PFSK-1 (cell line): ENCODE results near the gene TM9SF2.

Source experiments
- FOXP2 ChIP-seq: optimal IDR thresholded peaks from 2 replicates; pipeline ENCODE3; 2011; ENCODE audit warnings: borderline replicate concordance, control low read depth, inconsistent platforms; ENCODE audit not compliant: insufficient read depth; ENCODE audit errors: extremely low read length, extremely low read depth
- POLR2AphosphoS5 ChIP-seq: IDR thresholded peaks from 2 replicates; pipeline ENCODE4 v1.6.1; 2012; ENCODE audit warnings: low read depth, mild to moderate bottlenecking, control low read depth, low read length, moderate library complexity
- REST ChIP-seq, 2 experiments: IDR thresholded peaks; 2 replicates each; pipeline versions ENCODE4 v1.6.1 to v1.8.0; 2011 to 2012; ENCODE audit warnings: low read depth in 2 of 2, low read length in 2 of 2, control low read depth in 1 of 2, inconsistent platforms in 1 of 2, mild to moderate bottlenecking in 1 of 2, moderate library complexity in 1 of 2; ENCODE audit not compliant: insufficient read depth in 1 of 2
- SIN3A ChIP-seq: IDR thresholded peaks from 2 replicates; pipeline ENCODE4 v1.6.1; 2012; ENCODE audit warnings: mild to moderate bottlenecking, low read length, moderate library complexity, borderline replicate concordance; ENCODE audit not compliant: insufficient read depth
- TAF1 ChIP-seq: IDR thresholded peaks from 2 replicates; pipeline ENCODE4 v1.6.1; 2012; ENCODE audit warnings: low read length, control low read depth, borderline replicate concordance; ENCODE audit not compliant: insufficient read depth

TM9SF2 gene

DNA sequence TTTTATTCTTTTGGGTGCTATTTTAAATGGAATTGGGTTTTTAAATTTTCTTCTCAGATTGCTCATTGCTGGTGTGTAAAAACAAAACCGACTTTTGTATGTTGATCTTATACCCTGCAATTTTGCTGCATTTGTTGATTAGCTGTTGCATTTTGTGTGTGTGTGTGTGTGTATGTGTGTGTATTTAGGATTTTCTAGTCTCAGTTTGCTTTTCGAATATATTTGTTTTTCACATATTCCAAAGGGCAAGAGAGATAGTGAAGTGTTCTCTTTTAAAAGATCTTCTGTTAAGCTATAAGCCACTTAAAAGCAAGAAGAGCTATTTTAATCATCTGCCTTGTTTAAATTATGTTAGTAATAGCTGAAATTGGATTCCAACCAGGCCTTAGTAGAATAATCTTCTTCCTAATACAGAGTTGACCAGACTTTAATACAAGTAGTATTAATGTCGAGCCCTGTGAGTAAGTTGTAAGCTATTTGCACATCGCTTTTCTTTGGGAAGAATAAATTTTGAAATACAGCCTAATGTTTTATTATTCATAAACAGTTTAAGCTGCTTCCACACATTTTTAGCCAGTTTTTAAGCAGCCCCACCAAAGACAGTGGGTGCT lies 57.4 kb downstream of the TM9SF2 start:
- TF ChIP-seq TAF1 (no peak), REST (IDR thresholded peaks at IDR 0.05; ENCODE audit: insufficient read depth in 1 of 2, low read depth in 2 of 2, low read length in 2 of 2) (no peak)

DNA sequence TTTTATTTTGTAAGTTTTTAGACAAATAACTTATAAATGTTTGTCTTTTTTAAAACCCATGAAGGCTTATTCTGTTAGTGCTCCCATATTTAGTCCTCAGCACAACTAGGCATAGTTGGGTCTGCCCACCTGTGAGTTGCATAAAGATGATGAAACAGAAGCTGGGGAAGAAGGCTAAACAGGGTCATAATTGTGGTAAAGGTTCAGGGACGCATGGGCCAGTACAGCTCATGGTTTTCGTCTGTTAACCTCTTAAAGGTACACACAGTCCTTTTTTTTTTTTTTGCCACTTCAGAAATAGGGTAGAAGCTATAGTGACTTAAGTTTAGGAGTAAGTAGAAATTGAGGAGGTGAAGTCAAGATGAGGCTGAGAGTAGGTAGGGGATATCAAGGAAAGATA lies 58.3 kb downstream of the TM9SF2 start:
- TF ChIP-seq FOXP2 = no peak
- no peak for TF ChIP-seq POLR2AphosphoS5
- no peak for TF ChIP-seq REST (IDR thresholded peaks at IDR 0.05; ENCODE audit: insufficient read depth in 1 of 2, low read depth in 2 of 2, low read length in 2 of 2)
- no peak for TF ChIP-seq SIN3A

GRCh38 chr13:99563404-99563803 lies 62.1 kb downstream of the TM9SF2 start:
- TF ChIP-seq REST (IDR thresholded peaks at IDR 0.05; ENCODE audit: insufficient read depth in 1 of 2, low read depth in 2 of 2, low read length in 2 of 2) (no peak), POLR2AphosphoS5 (no peak), FOXP2 (no peak), SIN3A (no peak), TAF1 (no peak)

GRCh38 chr13:99564386-99564785 lies 63.1 kb downstream of the TM9SF2 start:
- TF ChIP-seq FOXP2 (no peak), SIN3A (no peak), REST (IDR thresholded peaks at IDR 0.05; ENCODE audit: insufficient read depth in 1 of 2, low read depth in 2 of 2, low read length in 2 of 2) (no peak), POLR2AphosphoS5 (no peak), TAF1 (no peak)

DNA sequence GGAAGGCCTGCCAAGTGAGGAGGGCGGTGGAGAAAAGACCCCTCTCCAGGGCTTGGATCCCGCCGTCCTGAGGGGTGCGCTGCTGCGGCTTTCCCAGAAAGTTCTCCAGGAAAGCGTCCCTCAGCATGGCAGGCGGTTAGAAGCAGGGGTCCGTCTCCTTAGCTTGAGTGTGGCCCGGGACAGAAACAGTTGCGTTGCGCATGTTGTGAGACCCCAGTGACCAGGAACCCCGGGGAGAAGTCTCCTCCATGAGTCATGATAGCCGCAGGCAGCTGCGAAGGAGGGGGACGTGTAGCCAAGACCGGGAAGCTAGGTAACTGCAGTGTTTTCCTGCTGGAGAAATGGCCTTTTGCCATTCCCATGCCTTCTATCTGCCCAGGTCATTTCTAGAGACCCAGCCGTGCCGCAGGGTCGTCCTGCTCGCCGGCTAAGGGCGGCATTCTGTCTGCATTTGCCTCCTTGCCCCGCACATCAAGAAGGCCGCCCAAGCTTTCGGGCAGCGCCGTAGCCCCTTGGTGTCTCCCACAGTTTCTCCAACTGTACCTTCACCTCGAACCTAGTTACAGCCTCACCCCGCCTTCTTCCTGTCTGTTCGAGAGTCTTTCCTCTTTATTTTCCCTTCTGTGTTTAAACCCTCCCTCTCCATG lies 64.3 kb downstream of the TM9SF2 start:
- TF ChIP-seq SIN3A (no peak), POLR2AphosphoS5 (no peak), TAF1 (no peak), REST (IDR thresholded peaks at IDR 0.05; ENCODE audit: insufficient read depth in 1 of 2, low read depth in 2 of 2, low read length in 2 of 2) (no peak), FOXP2 (no peak)
